Neuronal stem cell (in vitro differentiated cells): ENCODE measurements around the gene CRTAP.
"Not testable (repeated sequence)": the region's sequence is repeated elsewhere in the genome, so short reads cannot be mapped to it uniquely, and the experiment has no call there.

ENCODE experiments used
- DNase-seq: peaks from one replicate; pipeline ENCODE4 v3.0.0-alpha.2; 2013; ENCODE audit warnings: low spot score
- H2AFZ ChIP-seq: one replicate; pipeline ENCODE4 v1.6.1; 2013; ENCODE audit warnings: mild to moderate bottlenecking, low read length, inconsistent platforms
- H2AK5ac ChIP-seq: 2 replicates; pipeline ENCODE4 v1.6.1; 2013; ENCODE audit warnings: low read depth, mild to moderate bottlenecking, inconsistent platforms, low read length, moderate library complexity, mixed read lengths
- H2BK120ac ChIP-seq: 2 replicates; pipeline ENCODE4 v1.6.1; 2013; ENCODE audit warnings: low read depth, mild to moderate bottlenecking, inconsistent platforms, low read length, moderate library complexity, mixed read lengths
- H2BK12ac ChIP-seq: one replicate; pipeline ENCODE4 v1.6.1; 2013; ENCODE audit warnings: low read length, inconsistent platforms
- H2BK15ac ChIP-seq: 2 replicates; pipeline ENCODE4 v1.6.1; 2013; ENCODE audit warnings: mild to moderate bottlenecking, low read length, inconsistent platforms, mixed read lengths
- H2BK5ac ChIP-seq: one replicate; pipeline ENCODE4 v1.6.1; 2013; ENCODE audit warnings: inconsistent platforms, mild to moderate bottlenecking, low read length, moderate library complexity
- H3K14ac ChIP-seq: one replicate; pipeline ENCODE4 v1.6.1; 2013; ENCODE audit warnings: low read length, inconsistent platforms
- H3K18ac ChIP-seq: 2 replicates; pipeline ENCODE4 v1.6.1; 2013; ENCODE audit warnings: low read length, inconsistent platforms
- H3K23ac ChIP-seq: 2 replicates; pipeline ENCODE4 v1.6.1; 2013; ENCODE audit warnings: low read depth, mild to moderate bottlenecking, mixed read lengths, low read length, inconsistent platforms; ENCODE audit not compliant: poor library complexity
- H3K27ac ChIP-seq: replicated peaks from 3 replicates; pipeline ENCODE4 v1.5.1; 2013; ENCODE audit warnings: low read length, inconsistent platforms
- H3K27me3 ChIP-seq, 3 experiments: 2 replicates each; pipeline ENCODE4 v1.6.1; 2013; ENCODE audit warnings: low read length in 3 of 3, mild to moderate bottlenecking in 2 of 3, inconsistent platforms in 1 of 3, low read depth in 1 of 3, mixed read lengths in 1 of 3, moderate library complexity in 1 of 3; ENCODE audit not compliant: control insufficient read depth in 3 of 3, insufficient read depth in 3 of 3
- H3K36me3 ChIP-seq, 2 donors: replicated peaks in 1 of 2; 2 replicates each; pipeline ENCODE4 v1.6.1; 2013; ENCODE audit warnings: low read length in 2 of 2; ENCODE audit not compliant: control insufficient read depth in 2 of 2, insufficient read depth in 2 of 2
- H3K4ac ChIP-seq: 2 replicates; pipeline ENCODE4 v1.6.1; 2013; ENCODE audit warnings: inconsistent platforms, mild to moderate bottlenecking, low read length, moderate library complexity
- H3K4me1 ChIP-seq, 2 donors: 1 replicate in 1 of 2; 2 replicates in 1 of 2; pipeline ENCODE4 v1.6.1; 2013; ENCODE audit warnings: low read length in 2 of 2, low read depth in 1 of 2; ENCODE audit not compliant: control insufficient read depth in 2 of 2, insufficient read depth in 1 of 2
- H3K4me2 ChIP-seq: one replicate; pipeline ENCODE4 v1.6.1; 2013; ENCODE audit warnings: mild to moderate bottlenecking, low read length, inconsistent platforms; ENCODE audit not compliant: insufficient read depth, poor library complexity, severe bottlenecking
- H3K4me3 ChIP-seq, 2 donors: 2 replicates each; pipeline ENCODE4 v1.5.1; 2013; ENCODE audit warnings: low read length in 2 of 2, mild to moderate bottlenecking in 2 of 2, inconsistent platforms in 1 of 2, moderate library complexity in 1 of 2
- H3K79me1 ChIP-seq: one replicate; pipeline ENCODE4 v1.6.1; 2013; ENCODE audit warnings: low read depth, mild to moderate bottlenecking, inconsistent platforms, low read length, moderate library complexity
- H3K9ac ChIP-seq: one replicate; pipeline ENCODE4 v1.6.1; 2013; ENCODE audit warnings: mild to moderate bottlenecking, low read depth, low read length, inconsistent platforms; ENCODE audit not compliant: poor library complexity
- H3K9me3 ChIP-seq, 2 donors: replicated peaks in 1 of 2; 2 replicates each; pipeline versions ENCODE3 to v1.6.1; 2013; ENCODE audit warnings: low read length in 2 of 2, mild to moderate bottlenecking in 2 of 2, inconsistent platforms in 1 of 2, low read depth in 1 of 2, mixed read lengths in 1 of 2, moderate library complexity in 1 of 2; ENCODE audit not compliant: control insufficient read depth in 2 of 2, insufficient read depth in 1 of 2
- H4K8ac ChIP-seq: one replicate; pipeline ENCODE4 v1.6.1; 2013; ENCODE audit warnings: low read depth, mild to moderate bottlenecking, inconsistent platforms, low read length, moderate library complexity
- H4K91ac ChIP-seq: one replicate; pipeline ENCODE4 v1.6.1; 2013; ENCODE audit warnings: low read length, low read depth, mild to moderate bottlenecking, inconsistent platforms; ENCODE audit not compliant: poor library complexity
- WGBS, 2 donors: extraction: QIAGEN DNeasy Blood & Tissue Kit; methylation state at CpG; one replicate each; pipeline ENCODE4 v1.1.7; 2013; ENCODE audit warnings: missing lambda C conversion rate in 2 of 2, mixed read lengths in 1 of 2; ENCODE audit not compliant: insufficient read length in 2 of 2, insufficient replicate concordance in 1 of 2; ENCODE audit errors: extremely low coverage in 2 of 2; 5-methylcytosine and 5-hydroxymethylcytosine counted together

Gene CRTAP

GRCh38 chr3:33103480-33103879 lies 10.3 kb upstream of the CRTAP start:
- H3K23ac ChIP-seq = no peak overlapping the region
- WGBS, 2 donors = no CpG with 5 or more reads among the region's 3 CpGs

DNA sequence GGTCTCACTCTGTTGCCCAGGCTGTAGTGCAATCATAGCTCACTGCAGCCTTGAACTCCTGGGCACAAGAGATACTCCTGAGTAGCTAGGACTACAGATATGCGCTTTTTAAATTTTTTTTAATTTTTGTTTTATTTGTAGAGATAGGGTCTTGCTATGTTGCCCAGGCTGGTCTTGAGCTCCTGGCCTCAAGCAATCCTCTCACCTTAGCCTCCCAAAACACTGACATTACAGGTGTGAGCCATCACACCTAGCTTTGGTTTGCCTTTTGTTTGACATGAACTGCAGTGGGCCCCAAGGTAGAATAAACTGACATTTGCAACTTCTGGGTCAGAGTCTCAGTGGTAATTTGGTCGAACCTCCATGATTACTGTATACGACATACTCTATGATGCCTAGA lies 9.0 kb upstream of the CRTAP start:
- Histone ChIP-seq H3K4me3 (no peak overlapping the region), H3K14ac (no peak overlapping the region), H3K36me3 (no peaks in the 10 kb centered on the region), H3K9me3 (no peaks in the 10 kb centered on the region), H2BK120ac (no peak overlapping the region), H2BK12ac (no peak overlapping the region), H2AK5ac (no peak overlapping the region), H3K4me2 (no peak overlapping the region), H4K8ac (no peak overlapping the region), H3K79me1 (no peaks in the 10 kb centered on the region), H3K27me3 (peaks cover 0 to 6% (median 0%) of the 10 kb centered on the region in 3 experiments), H3K9ac (no peak overlapping the region), H3K18ac (no peak overlapping the region), H2AFZ (no peak overlapping the region), H3K4ac (no peak overlapping the region), H3K23ac (no peak overlapping the region), H2BK5ac (no peak overlapping the region), H3K27ac (no peak overlapping the region), H3K4me1 (no peaks in the 10 kb centered on the region), H4K91ac (no peak overlapping the region), H2BK15ac (no peak overlapping the region)
- WGBS, 2 donors = no CpG with 5 or more reads among the region's 3 CpGs
- DNase-seq = no peak

More at GRCh38 chr3:33103480-33103879, 10.3 kb upstream of the CRTAP start:
- no peaks in the 10 kb centered on the region for H3K36me3 ChIP-seq
- H3K27me3 ChIP-seq = peaks cover 0 to 6% (median 0%) of the 10 kb centered on the region in 3 experiments
- no peak overlapping the region for H3K27ac ChIP-seq
- no peaks in the 10 kb centered on the region for H3K4me1 ChIP-seq
- H3K4me2 ChIP-seq = no peak overlapping the region
- H2BK120ac ChIP-seq = no peak overlapping the region
- no peak overlapping the region for H2BK5ac ChIP-seq
- H2BK12ac ChIP-seq = no peak overlapping the region
- H4K8ac ChIP-seq = no peak overlapping the region
- no peaks in the 10 kb centered on the region for H3K9me3 ChIP-seq
- no peaks in the 10 kb centered on the region for H3K79me1 ChIP-seq
- H3K18ac ChIP-seq = no peak overlapping the region
- H3K4ac ChIP-seq = no peak overlapping the region
- no peak overlapping the region for H4K91ac ChIP-seq
- H3K9ac ChIP-seq = no peak overlapping the region
- DNase-seq = no peak
- no peak overlapping the region for H3K14ac ChIP-seq
- H2BK15ac ChIP-seq = no peak overlapping the region
- H2AFZ ChIP-seq = no peak overlapping the region
- H2AK5ac ChIP-seq = no peak overlapping the region
- H3K4me3 ChIP-seq = no peak overlapping the region

DNA sequence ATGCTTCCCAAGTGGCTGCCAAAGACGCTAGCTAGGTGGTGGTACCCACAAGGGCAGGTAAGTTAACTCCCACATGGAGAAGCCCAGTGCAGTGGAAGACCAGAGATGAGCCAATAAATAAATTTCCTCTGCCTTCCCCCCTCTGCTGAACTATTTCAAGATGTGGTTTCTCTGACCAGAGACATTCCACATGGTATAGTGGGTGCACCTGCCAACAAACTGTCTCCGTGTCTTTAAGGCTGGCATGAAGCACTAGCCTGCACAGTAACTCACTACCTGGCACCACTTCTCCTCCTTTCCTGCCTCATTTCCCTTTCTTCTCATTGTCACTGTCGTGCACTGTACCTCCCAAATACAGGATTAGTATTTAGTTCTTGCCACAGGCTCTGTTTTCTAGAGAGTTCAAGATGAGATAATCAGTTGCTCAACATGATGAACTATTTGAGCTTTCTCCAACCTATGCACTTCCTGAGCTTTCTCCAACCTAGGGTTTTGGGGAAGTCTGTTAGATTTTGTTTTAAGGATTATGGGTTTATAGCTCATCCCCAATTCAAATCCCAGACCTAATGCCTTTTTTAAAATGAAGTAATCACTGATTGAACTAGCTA lies 8.4 kb upstream of the CRTAP start:
- peak overlapping the region in 1 of 2 donors; percentile 30 for H3K4me3 ChIP-seq
- H3K4me1 ChIP-seq = no peaks in the 10 kb centered on the region
- no peak overlapping the region for H3K18ac ChIP-seq
- H2BK5ac ChIP-seq = no peak overlapping the region
- H3K14ac ChIP-seq = no peak overlapping the region
- no peak overlapping the region for H2BK120ac ChIP-seq
- no peak overlapping the region for H3K27ac ChIP-seq
- no peak overlapping the region for H3K9ac ChIP-seq
- no CpG with 5 or more reads among the region's 3 CpGs for WGBS, 2 donors
- no peak overlapping the region for H2AK5ac ChIP-seq
- no peak overlapping the region for H3K4ac ChIP-seq
- H3K9me3 ChIP-seq = no peaks in the 10 kb centered on the region
- DNase-seq = no peak
- no peak overlapping the region for H2BK12ac ChIP-seq
- no peak overlapping the region for H2BK15ac ChIP-seq
- no peak overlapping the region for H3K4me2 ChIP-seq
- no peak overlapping the region for H4K8ac ChIP-seq
- peaks cover 0 to 6% (median 0%) of the 10 kb centered on the region in 3 experiments for H3K27me3 ChIP-seq
- no peaks in the 10 kb centered on the region for H3K36me3 ChIP-seq
- H3K23ac ChIP-seq = no peak overlapping the region
- H4K91ac ChIP-seq = no peak overlapping the region
- no peak overlapping the region for H2AFZ ChIP-seq
- H3K79me1 ChIP-seq = no peaks in the 10 kb centered on the region

- H3K4me3 ChIP-seq, H2AK5ac ChIP-seq, H3K79me1 ChIP-seq, H3K4me2 ChIP-seq, H2BK15ac ChIP-seq, H3K27ac ChIP-seq, H2BK12ac ChIP-seq, H3K27me3 ChIP-seq, H3K23ac ChIP-seq, DNase-seq, H3K9ac ChIP-seq, H3K4me1 ChIP-seq, H3K14ac ChIP-seq, H3K9me3 ChIP-seq, H3K4ac ChIP-seq, H3K18ac ChIP-seq, H4K91ac ChIP-seq, H2BK120ac ChIP-seq, H2AFZ ChIP-seq, H4K8ac ChIP-seq, H3K36me3 ChIP-seq, H2BK5ac ChIP-seq: not testable (repeated sequence)
- no CpG with 5 or more reads among the region's 2 CpGs for WGBS, 2 donors
Measured at GRCh38 chr3:33106854-33107253, 7.0 kb upstream of the CRTAP start.
